Measurements from ENCODE around the gene NSUN3. TPM values are rescaled to one million over a fixed set of nuclear protein-coding genes. Genes with fewer than 3 reads are reported as not detected.

Gene NSUN3
- total RNA-seq, 2 donors from 2014 or later = 14.4 to 15.8 TPM

GRCh38 chr3:94093151-94093550 lies 30.3 kb downstream of the NSUN3 start:
- no peak overlapping the region for H3K27ac ChIP-seq
- ATAC-seq (ENCODE audit: insufficient number of reproducible peaks, low FRiP score, low read depth) (no peak), DNase-seq (ENCODE audit: low spot score) (no peak)
- H3K36me3 ChIP-seq = peaks cover 24% of the 10 kb centered on the region
- H3K4me3 ChIP-seq = no peak overlapping the region
- no peak for TF ChIP-seq CTCF (IDR thresholded peaks at IDR 0.05)
- no peaks in the 10 kb centered on the region for H3K9me3 ChIP-seq
- H3K27me3 ChIP-seq (replicated peaks; ENCODE audit: insufficient read depth) = no peaks in the 10 kb centered on the region
- H3K4me1 ChIP-seq (ENCODE audit: control insufficient read depth in 1 of 2, low read depth in 2 of 2) = no peaks in the 10 kb centered on the region

GRCh38 chr3:94095111-94095510 lies 32.2 kb downstream of the NSUN3 start:
- Histone ChIP-seq H3K4me3 (no peak overlapping the region), H3K27me3 (replicated peaks; ENCODE audit: insufficient read depth) (no peaks in the 10 kb centered on the region), H3K36me3 (peaks cover 35% of the 10 kb centered on the region), H3K27ac (no peak overlapping the region), H3K4me1 (ENCODE audit: control insufficient read depth in 1 of 2, low read depth in 2 of 2) (no peaks in the 10 kb centered on the region), H3K9me3 (no peaks in the 10 kb centered on the region)
- DNase-seq (ENCODE audit: low spot score) (no peak), ATAC-seq (ENCODE audit: insufficient number of reproducible peaks, low FRiP score, low read depth) (no peak)
- no peak for TF ChIP-seq CTCF (IDR thresholded peaks at IDR 0.05)

GRCh38 chr3:94098452-94098851 lies 35.6 kb downstream of the NSUN3 start:
- peaks cover 39% of the 10 kb centered on the region for H3K36me3 ChIP-seq
- no peak for TF ChIP-seq CTCF (IDR thresholded peaks at IDR 0.05)
- H3K27me3 ChIP-seq (replicated peaks; ENCODE audit: insufficient read depth) = no peaks in the 10 kb centered on the region
- H3K4me1 ChIP-seq (ENCODE audit: control insufficient read depth in 1 of 2, low read depth in 2 of 2) = no peaks in the 10 kb centered on the region
- ATAC-seq (ENCODE audit: insufficient number of reproducible peaks, low FRiP score, low read depth) = no peak
- no peak overlapping the region for H3K4me3 ChIP-seq
- no peak for DNase-seq (ENCODE audit: low spot score)
- H3K9me3 ChIP-seq = no peaks in the 10 kb centered on the region
- no peak overlapping the region for H3K27ac ChIP-seq

- no peak overlapping the region for H3K4me3 ChIP-seq
- no peaks in the 10 kb centered on the region for H3K27me3 ChIP-seq (replicated peaks; ENCODE audit: insufficient read depth)
- DNase-seq (ENCODE audit: low spot score) = no peak
- no peaks in the 10 kb centered on the region for H3K4me1 ChIP-seq (ENCODE audit: control insufficient read depth in 1 of 2, low read depth in 2 of 2)
- no peak for TF ChIP-seq CTCF (IDR thresholded peaks at IDR 0.05)
- no peak overlapping the region for H3K27ac ChIP-seq
- no peak for ATAC-seq (ENCODE audit: insufficient number of reproducible peaks, low FRiP score, low read depth)
- no peaks in the 10 kb centered on the region for H3K9me3 ChIP-seq
- H3K36me3 ChIP-seq = peaks cover 39% of the 10 kb centered on the region
Observed at GRCh38 chr3:94099311-94099710, 36.5 kb downstream of the NSUN3 start.

GRCh38 chr3:94101860-94102259 lies 39.0 kb downstream of the NSUN3 start:
- Histone ChIP-seq H3K4me3 (no peak overlapping the region), H3K9me3 (no peaks in the 10 kb centered on the region), H3K27me3 (replicated peaks; ENCODE audit: insufficient read depth) (no peaks in the 10 kb centered on the region), H3K4me1 (ENCODE audit: control insufficient read depth in 1 of 2, low read depth in 2 of 2) (no peaks in the 10 kb centered on the region), H3K27ac (no peak overlapping the region), H3K36me3 (peaks cover 21% of the 10 kb centered on the region)
- DNase-seq (ENCODE audit: low spot score) (no peak), ATAC-seq (ENCODE audit: insufficient number of reproducible peaks, low FRiP score, low read depth) (no peak)
- TF ChIP-seq CTCF (IDR thresholded peaks at IDR 0.05) = no peak
